Transverse colon (tissue), 4 donors: ENCODE data around the gene CCNF. TPM values are rescaled to one million over a fixed set of nuclear protein-coding genes. Genes with fewer than 3 reads are reported as not detected.

Experiments
- DNase-seq: peaks from one replicate; pipeline ENCODE4 v3.0.0-alpha.2; 2019
- H3K27ac ChIP-seq, 4 donors: fragments of 200-600 bp; sonication (generic); 2 replicates each; pipeline ENCODE4 v1.5.1; 2016 to 2018; ENCODE audit warnings: inconsistent platforms in 4 of 4
- H3K27me3 ChIP-seq: fragments of 200-600 bp; sonication (generic); 2 replicates; pipeline ENCODE4 v1.5.1; 2017; ENCODE audit warnings: inconsistent platforms
- H3K36me3 ChIP-seq, 4 donors: fragments of 200-600 bp; sonication (generic); 2 replicates each; pipeline ENCODE4 v1.5.1; 2017 to 2019; ENCODE audit warnings: inconsistent platforms in 4 of 4
- H3K4me1 ChIP-seq, 4 donors: fragments of 200-600 bp; sonication (generic); 2 replicates each; pipeline ENCODE4 v1.5.1; 2017 to 2020; ENCODE audit warnings: inconsistent platforms in 4 of 4
- H3K4me3 ChIP-seq, 4 donors: fragments of 200-600 bp; sonication (generic); 1 replicate in 1 of 4; 2 replicates in 3 of 4; pipeline versions ENCODE4 v1.5.1 to v1.6.1; 2017 to 2019; ENCODE audit warnings: inconsistent platforms in 4 of 4
- H3K9me3 ChIP-seq, 2 donors: fragments of 200-600 bp; sonication (generic); 2 replicates each; pipeline ENCODE4 v1.5.1; 2017 to 2019; ENCODE audit warnings: inconsistent platforms in 2 of 2
- EP300 ChIP-seq: sonication (generic); formaldehyde crosslinking; IDR thresholded peaks from one replicate; pipeline ENCODE4 v1.6.1; 2017; ENCODE audit warnings: antibody characterized with exemption, low read depth
- POLR2A ChIP-seq: fragments of 450-650 bp; IDR thresholded peaks from one replicate; pipeline ENCODE4 v1.6.1; 2016; ENCODE audit warnings: antibody characterized with exemption, mild to moderate bottlenecking, moderate library complexity
- POLR2AphosphoS5 ChIP-seq, 3 donors: sonication (generic); formaldehyde crosslinking; IDR thresholded peaks; one replicate each; pipeline ENCODE4 v1.6.1; 2016; ENCODE audit warnings: antibody characterized with exemption in 3 of 3
- WGBS, 2 donors: methylation state at CpG; one replicate each; pipeline ENCODE4 v1.1.5; 2018; ENCODE audit warnings: low coverage in 1 of 2; 5-methylcytosine and 5-hydroxymethylcytosine counted together
- in situ Hi-C, 4 donors: fragments of 200-750 bp; cut with MboI; loops; one replicate each; pipeline versions ENCODE4 v1.15.0 to v1.15.1; 2017; ENCODE audit warnings: low sequenced_read_pairs in 3 of 4, low pct_ligation_motif_present in 1 of 4, low pct_unique_long_range_greater_than_20kb in 1 of 4
- intact Hi-C: fragments of 100-400 bp; cut with DNase I; formaldehyde crosslinking; loops from one replicate; pipeline ENCODE4 v1.15.1; 2023; ENCODE audit warnings: low total_unique reads
- total RNA-seq, 4 donors: library from RNA; depleted of rRNA; stranded (reverse); fragments of >200 nt; gene quantifications; one replicate each; pipeline ENCODE4 v1.1.0, GENCODE V29; 2016
- TF ChIP-seq, protein P1 (sequence below), 5 experiments: fragments of 200-600 bp in 3 of 5; fragments of 450-650 bp in 2 of 5; sonication (generic) in 3 of 5; IDR thresholded peaks; 1 replicate in 2 of 5; 2 replicates in 3 of 5; pipeline ENCODE4 v1.5.1; 2016 to 2017; ENCODE audit warnings: antibody characterized with exemption in 5 of 5, inconsistent platforms in 3 of 5, mild to moderate bottlenecking in 2 of 5, moderate library complexity in 1 of 5

The CCNF gene
- total RNA-seq, 4 donors from 2014 or later, result 0.75 to 24.9 (median 2.3) TPM

DNA sequence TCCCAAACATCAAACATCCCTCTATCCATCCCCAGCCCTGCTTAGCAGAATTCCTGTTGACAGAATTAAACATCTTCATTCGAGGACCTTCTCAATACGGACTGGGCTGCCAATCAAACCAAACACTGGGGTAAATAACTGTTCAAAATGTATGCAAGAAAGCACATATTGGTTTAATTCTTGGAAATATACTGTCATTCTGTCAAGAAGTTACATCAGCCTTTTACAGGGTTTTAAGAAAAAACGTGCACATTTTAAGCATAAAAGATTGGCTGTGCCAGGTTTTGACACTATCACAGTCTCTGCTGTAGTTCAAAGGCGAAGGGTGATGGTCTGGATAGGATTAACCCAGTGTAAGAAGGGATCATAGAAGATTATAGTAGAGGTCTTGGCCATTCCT, 25.1 kb upstream of the CCNF start:
- intact Hi-C loops, result no loop called here
- H3K4me1 ChIP-seq, result no peaks in the 10 kb centered on the region
- TF ChIP-seq POLR2A (no peak), POLR2AphosphoS5 (IDR thresholded peaks at IDR 0.05) (no peak), EP300 (no peak)
- TF ChIP-seq, protein P1, sequence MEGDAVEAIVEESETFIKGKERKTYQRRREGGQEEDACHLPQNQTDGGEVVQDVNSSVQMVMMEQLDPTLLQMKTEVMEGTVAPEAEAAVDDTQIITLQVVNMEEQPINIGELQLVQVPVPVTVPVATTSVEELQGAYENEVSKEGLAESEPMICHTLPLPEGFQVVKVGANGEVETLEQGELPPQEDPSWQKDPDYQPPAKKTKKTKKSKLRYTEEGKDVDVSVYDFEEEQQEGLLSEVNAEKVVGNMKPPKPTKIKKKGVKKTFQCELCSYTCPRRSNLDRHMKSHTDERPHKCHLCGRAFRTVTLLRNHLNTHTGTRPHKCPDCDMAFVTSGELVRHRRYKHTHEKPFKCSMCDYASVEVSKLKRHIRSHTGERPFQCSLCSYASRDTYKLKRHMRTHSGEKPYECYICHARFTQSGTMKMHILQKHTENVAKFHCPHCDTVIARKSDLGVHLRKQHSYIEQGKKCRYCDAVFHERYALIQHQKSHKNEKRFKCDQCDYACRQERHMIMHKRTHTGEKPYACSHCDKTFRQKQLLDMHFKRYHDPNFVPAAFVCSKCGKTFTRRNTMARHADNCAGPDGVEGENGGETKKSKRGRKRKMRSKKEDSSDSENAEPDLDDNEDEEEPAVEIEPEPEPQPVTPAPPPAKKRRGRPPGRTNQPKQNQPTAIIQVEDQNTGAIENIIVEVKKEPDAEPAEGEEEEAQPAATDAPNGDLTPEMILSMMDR (IDR thresholded peaks at IDR 0.05), result no peak
- H3K36me3 ChIP-seq, result no peaks in the 10 kb centered on the region
- H3K4me3 ChIP-seq, result no peak overlapping the region
- no peak overlapping the region for H3K27ac ChIP-seq
- DNase-seq, result no peak
- H3K9me3 ChIP-seq, result no peaks in the 10 kb centered on the region
- H3K27me3 ChIP-seq, result no peaks in the 10 kb centered on the region
- 60 to 67% methylated on average over 3 to 4 of the region's 4 CpGs for WGBS, 2 donors
- in situ Hi-C loops, result no loop called here

DNA sequence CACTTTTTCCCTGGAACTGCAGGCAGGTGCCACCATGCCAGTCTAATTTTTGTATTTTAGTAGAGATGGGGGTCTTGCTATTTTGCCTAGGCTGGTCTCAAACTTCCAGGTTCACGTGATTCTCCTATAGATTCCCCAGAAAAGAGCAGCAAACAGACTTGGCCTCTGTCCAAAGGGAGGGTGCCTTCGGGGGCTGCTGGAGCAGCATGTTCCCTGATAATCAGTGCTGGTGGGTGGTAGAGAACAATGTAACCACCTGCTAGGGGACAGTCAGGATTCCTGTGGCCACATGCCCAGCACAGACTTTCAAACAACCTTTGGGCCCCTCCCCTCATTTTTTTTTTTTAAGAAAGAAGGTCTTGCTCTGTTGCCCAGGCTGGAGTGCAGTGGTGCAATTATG, 14.2 kb upstream of the CCNF start:
- TF ChIP-seq EP300, result no peak
- no peak for TF ChIP-seq POLR2AphosphoS5 (IDR thresholded peaks at IDR 0.05)
- TF ChIP-seq POLR2A, result no peak
- TF ChIP-seq, protein P1 (IDR thresholded peaks at IDR 0.05), result no peak
- Histone ChIP-seq H3K27ac (no peak overlapping the region), H3K36me3 (no peaks in the 10 kb centered on the region), H3K4me1 (no peaks in the 10 kb centered on the region), H3K9me3 (no peaks in the 10 kb centered on the region), H3K27me3 (peaks cover 23% of the 10 kb centered on the region), H3K4me3 (no peak overlapping the region)
- in situ Hi-C loops (no loop called here), intact Hi-C loops (no loop called here)
- WGBS, 2 donors, result 51% methylated on average over 2 of the region's 2 CpGs; no CpG with 5 or more reads in 1 of the 2 donors
- DNase-seq, result no peak

DNA sequence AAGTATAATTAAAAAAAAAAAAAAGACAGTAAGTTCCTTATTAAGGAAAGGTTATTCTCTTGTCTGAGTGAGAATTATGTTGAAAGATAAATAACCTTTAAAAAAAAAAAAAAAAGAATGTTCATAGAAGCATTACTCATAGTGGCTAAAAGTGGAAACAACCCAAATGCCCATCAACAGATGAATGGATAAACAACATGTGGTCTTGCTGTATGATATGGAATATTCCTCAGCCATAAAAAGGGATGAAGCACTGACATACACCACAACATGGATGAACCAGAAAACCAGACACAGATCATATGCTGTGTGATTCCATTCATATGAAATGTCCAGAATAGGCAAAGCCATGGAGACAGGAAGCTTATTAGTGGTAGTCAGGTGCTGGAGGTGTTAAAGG, 9.2 kb upstream of the CCNF start:
- in situ Hi-C loops (no loop called here), intact Hi-C loops (loop anchor here (1.0 kb wide), 1 partner anchor 33 kb away; no protein-coding TSS in a partner anchor)
- no peak for DNase-seq
- no peaks in the 10 kb centered on the region for H3K9me3 ChIP-seq
- H3K27me3 ChIP-seq, result peaks cover 6% of the 10 kb centered on the region
- TF ChIP-seq POLR2AphosphoS5 (IDR thresholded peaks at IDR 0.05) (no peak), EP300 (no peak), POLR2A (no peak)
- TF ChIP-seq, protein P1 (IDR thresholded peaks at IDR 0.05), result no peak
- H3K4me3 ChIP-seq, result no peak overlapping the region
- no peaks in the 10 kb centered on the region for H3K4me1 ChIP-seq
- no peak overlapping the region for H3K27ac ChIP-seq
- no peaks in the 10 kb centered on the region for H3K36me3 ChIP-seq

DNA sequence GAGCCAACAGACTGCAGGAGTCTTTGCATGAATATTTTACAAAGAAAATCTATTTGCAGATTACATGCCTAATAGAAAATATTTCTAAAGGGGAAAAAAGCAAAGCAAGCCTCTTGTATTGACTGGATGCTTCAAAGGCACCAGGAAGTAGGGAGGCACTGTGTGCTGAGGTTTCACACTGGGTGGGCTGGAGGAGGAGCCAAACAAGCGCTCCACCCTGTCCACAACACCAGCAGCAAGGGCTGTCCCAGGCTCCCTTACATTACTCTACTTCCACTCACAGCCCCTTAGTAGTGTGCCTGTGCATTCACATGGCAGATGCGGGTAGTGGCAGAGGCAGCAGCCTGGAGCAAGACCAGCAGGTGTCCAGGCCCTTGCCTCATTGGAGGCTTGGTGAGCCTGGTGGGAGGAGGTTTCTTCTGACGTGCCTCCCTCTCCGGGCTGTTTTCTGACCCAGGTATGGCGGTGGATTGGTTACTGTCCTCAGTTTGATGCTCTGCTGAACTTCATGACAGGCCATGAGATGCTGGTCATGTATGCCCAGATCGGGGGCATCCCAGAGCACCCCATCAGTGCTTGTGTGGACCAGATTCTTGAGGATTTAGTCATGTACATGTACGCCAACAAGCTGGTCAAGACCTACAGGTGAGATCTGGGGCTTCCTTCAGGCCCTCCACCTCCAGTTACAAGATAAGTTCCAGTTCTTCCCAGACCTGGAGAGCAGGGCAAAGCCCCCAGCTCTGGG, 7.0 kb upstream of the CCNF start:
- Histone ChIP-seq H3K4me1 (no peaks in the 10 kb centered on the region), H3K36me3 (no peaks in the 10 kb centered on the region), H3K9me3 (no peaks in the 10 kb centered on the region), H3K4me3 (no peak overlapping the region), H3K27me3 (no peaks in the 10 kb centered on the region), H3K27ac (no peak overlapping the region)
- 83% methylated on average over 7 of the region's 7 CpGs; no CpG with 5 or more reads in 1 of the 2 donors for WGBS, 2 donors
- in situ Hi-C loops (no loop called here), intact Hi-C loops (no loop called here)
- TF ChIP-seq POLR2AphosphoS5 (IDR thresholded peaks at IDR 0.05) (no peak), POLR2A (no peak), EP300 (no peak)
- TF ChIP-seq, protein P1 (IDR thresholded peaks at IDR 0.05), result no peak
- DNase-seq, result no peak
